AG04449 (cell line): ENCODE measurements around the gene TRMU.

Source experiments
- CTCF ChIA-PET: fragments of 350-600 bp; formaldehyde crosslinking; extraction: SDS; loops from one replicate; lab custom pipeline; 2021; ENCODE audit warnings: antibody characterized with exemption; lab: Yijun Ruan, JAX
- POLR2A ChIA-PET: fragments of 400-600, 350-600 bp; formaldehyde crosslinking; extraction: SDS; loops from one replicate; lab custom pipeline; 2020; ENCODE audit warnings: antibody characterized with exemption, inconsistent platforms; lab: Yijun Ruan, JAX
- DNase-seq: peaks from one replicate; pipeline ENCODE4 v3.0.0-alpha.2; 2010; ENCODE audit warnings: low read depth, low spot score
- H3K4me3 ChIP-seq: 2 replicates; pipeline ENCODE4 v1.5.1; 2011; ENCODE audit warnings: low read depth, mild to moderate bottlenecking, control low read depth, low read length
- TF ChIP-seq, protein P1 (sequence below): IDR thresholded peaks from one replicate; pipeline ENCODE4 v1.5.1; 2011; ENCODE audit warnings: mild to moderate bottlenecking, moderate library complexity, low read length, control low read depth, inconsistent platforms; ENCODE audit not compliant: insufficient read depth; ENCODE audit errors: missing control alignments

The TRMU gene

GRCh38 chr22:46349681-46350080, 14.2 kb downstream of the TRMU start:
- no peak for DNase-seq
- no peak overlapping the region for H3K4me3 ChIP-seq
- TF ChIP-seq, protein P1, sequence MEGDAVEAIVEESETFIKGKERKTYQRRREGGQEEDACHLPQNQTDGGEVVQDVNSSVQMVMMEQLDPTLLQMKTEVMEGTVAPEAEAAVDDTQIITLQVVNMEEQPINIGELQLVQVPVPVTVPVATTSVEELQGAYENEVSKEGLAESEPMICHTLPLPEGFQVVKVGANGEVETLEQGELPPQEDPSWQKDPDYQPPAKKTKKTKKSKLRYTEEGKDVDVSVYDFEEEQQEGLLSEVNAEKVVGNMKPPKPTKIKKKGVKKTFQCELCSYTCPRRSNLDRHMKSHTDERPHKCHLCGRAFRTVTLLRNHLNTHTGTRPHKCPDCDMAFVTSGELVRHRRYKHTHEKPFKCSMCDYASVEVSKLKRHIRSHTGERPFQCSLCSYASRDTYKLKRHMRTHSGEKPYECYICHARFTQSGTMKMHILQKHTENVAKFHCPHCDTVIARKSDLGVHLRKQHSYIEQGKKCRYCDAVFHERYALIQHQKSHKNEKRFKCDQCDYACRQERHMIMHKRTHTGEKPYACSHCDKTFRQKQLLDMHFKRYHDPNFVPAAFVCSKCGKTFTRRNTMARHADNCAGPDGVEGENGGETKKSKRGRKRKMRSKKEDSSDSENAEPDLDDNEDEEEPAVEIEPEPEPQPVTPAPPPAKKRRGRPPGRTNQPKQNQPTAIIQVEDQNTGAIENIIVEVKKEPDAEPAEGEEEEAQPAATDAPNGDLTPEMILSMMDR, result no peak
- ChIA-PET POLR2A (no interaction called here), CTCF (interaction anchor here (0.6 to 3.6 kb wide), 3 partner anchors 17 to 193 kb away, joined by 3 to 16 read pairs (median 8); no protein-coding TSS in a partner anchor)

GRCh38 chr22:46350121-46350520, 14.6 kb downstream of the TRMU start:
- CTCF ChIA-PET, result interaction anchor here (0.6 to 3.6 kb wide), 3 partner anchors 17 to 192 kb away, joined by 3 to 16 read pairs (median 8); no protein-coding TSS in a partner anchor
- POLR2A ChIA-PET, result no interaction called here

DNA sequence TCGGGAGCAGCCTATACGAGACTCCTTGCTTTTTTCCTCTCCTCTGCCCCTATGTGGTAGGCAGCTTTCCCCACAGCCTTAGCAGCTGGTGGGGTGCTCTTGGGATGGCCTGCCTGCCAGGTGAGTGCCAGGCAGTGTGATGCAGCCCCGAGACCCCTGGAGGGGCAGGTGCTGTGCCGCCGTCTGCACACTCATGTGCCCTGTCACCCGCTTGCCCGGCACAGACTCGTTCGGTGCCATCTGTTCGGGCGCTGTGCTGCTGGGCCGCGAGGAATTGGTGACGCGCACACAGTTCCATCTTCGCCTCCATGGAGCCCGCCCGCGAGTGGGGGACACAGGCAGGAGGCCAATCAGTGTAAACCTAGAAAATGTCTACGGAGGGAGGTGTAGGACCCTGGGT, 15.1 kb downstream of the TRMU start:
- POLR2A ChIA-PET, result no interaction called here
- TF ChIP-seq, protein P1, result no peak
- no peak overlapping the region for H3K4me3 ChIP-seq
- DNase-seq, result no peak
- CTCF ChIA-PET, result interaction anchor here (1.3 to 3.6 kb wide), 3 partner anchors 12 to 192 kb away, joined by 3 to 16 read pairs (median 8); no protein-coding TSS in a partner anchor

More at GRCh38 chr22:46350121-46350520, 14.6 kb downstream of the TRMU start:
- DNase-seq, result no peak
- TF ChIP-seq, protein P1, result no peak
- H3K4me3 ChIP-seq, result no peak overlapping the region

DNA sequence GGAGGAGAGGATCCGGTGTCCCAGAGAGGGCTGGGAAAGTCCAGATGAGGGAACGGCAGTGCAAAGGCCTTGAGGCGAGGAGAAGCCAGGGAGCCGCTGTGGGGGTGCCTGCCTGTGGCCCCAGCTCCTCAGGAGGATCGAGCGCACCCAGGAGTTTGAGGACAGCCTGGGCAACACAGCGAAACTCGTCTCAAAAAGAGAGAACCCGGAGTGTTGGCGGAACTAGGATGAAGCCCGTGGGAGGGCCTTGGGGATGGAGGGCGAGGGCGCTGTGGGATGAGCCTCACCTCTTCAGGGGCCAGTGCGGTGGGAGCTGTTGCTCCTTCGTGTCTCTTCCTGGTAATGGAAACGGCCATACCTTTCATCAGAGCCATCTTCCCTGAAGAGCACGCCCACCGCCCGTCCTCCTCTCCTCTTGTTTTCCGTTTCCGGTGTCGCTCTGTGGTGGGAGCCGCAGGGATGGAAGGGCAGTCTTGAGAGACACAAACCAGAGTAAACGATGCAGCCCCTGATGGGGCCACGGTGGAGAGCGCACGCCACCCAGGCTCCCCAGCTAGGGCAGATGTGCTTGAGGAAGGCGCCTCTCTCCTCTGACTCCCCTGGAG, 15.7 kb downstream of the TRMU start:
- POLR2A ChIA-PET, result no interaction called here
- CTCF ChIA-PET, result interaction anchor here (1.3 to 3.6 kb wide), 3 partner anchors 12 to 191 kb away, joined by 3 to 16 read pairs (median 8); no protein-coding TSS in a partner anchor

DNA sequence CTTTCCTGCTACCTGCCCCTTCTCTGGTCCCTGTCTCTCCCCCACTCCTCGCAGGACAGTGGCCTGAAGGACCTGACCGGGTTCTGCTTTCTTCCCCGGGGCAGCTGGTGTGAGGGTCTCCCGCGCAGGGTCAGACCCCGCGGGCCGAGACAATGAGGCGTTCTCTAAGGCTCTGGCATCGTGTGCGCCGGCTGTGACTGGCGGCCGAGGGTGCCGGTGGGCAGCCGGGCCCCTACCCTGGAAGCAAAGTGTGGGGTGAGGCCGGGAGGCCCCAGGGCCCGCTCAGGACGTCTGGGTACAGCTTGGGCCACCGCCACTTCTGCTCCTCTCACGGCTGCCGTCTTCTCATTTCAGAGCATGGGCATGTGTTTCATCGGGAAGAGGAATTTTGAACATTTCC, 16.3 kb downstream of the TRMU start:
- CTCF ChIA-PET, result interaction anchor here (1.3 to 3.6 kb wide), 2 partner anchors 11 to 15 kb away, joined by 3 to 16 read pairs; no protein-coding TSS in a partner anchor
- POLR2A ChIA-PET, result no interaction called here

More for the DNA sequence above, 15.7 kb downstream of the TRMU start:
- H3K4me3 ChIP-seq, result no peak overlapping the region
- TF ChIP-seq, protein P1, result no peak
- no peak for DNase-seq

GRCh38 chr22:46352276-46352675, 16.8 kb downstream of the TRMU start:
- TF ChIP-seq, protein P1, result no peak
- H3K4me3 ChIP-seq, result no peak overlapping the region
- DNase-seq, result no peak
- POLR2A ChIA-PET, result no interaction called here
- CTCF ChIA-PET, result interaction anchor here (0.9 to 3.6 kb wide), 2 partner anchors 15 to 189 kb away, joined by 4 to 16 read pairs; no protein-coding TSS in a partner anchor

More for the DNA sequence above, 16.3 kb downstream of the TRMU start:
- DNase-seq, result no peak
- H3K4me3 ChIP-seq, result no peak overlapping the region
- TF ChIP-seq, protein P1, result no peak
